ENCODE data around the gene CHRM5.
"Not testable (repeated sequence)": the region's sequence is repeated elsewhere in the genome, so short reads cannot be mapped to it uniquely, and the experiment has no call there.

- TF ChIP-seq, protein P1, sequence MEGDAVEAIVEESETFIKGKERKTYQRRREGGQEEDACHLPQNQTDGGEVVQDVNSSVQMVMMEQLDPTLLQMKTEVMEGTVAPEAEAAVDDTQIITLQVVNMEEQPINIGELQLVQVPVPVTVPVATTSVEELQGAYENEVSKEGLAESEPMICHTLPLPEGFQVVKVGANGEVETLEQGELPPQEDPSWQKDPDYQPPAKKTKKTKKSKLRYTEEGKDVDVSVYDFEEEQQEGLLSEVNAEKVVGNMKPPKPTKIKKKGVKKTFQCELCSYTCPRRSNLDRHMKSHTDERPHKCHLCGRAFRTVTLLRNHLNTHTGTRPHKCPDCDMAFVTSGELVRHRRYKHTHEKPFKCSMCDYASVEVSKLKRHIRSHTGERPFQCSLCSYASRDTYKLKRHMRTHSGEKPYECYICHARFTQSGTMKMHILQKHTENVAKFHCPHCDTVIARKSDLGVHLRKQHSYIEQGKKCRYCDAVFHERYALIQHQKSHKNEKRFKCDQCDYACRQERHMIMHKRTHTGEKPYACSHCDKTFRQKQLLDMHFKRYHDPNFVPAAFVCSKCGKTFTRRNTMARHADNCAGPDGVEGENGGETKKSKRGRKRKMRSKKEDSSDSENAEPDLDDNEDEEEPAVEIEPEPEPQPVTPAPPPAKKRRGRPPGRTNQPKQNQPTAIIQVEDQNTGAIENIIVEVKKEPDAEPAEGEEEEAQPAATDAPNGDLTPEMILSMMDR (IDR thresholded peaks at IDR 0.05) = not testable (repeated sequence)
- TF ChIP-seq POLR2A (IDR thresholded peaks at IDR 0.05) = not testable (repeated sequence)
Observed at GRCh38 chr15:34018738-34019137, 50.4 kb downstream of the CHRM5 start.

All from uterus (tissue), 2 donors.